HEK293 (cell line): ENCODE data around the gene C2CD5.

Experiments
- CTCF ChIA-PET: fragments of 350-600 bp; formaldehyde crosslinking; extraction: SDS; loops from one replicate; lab custom pipeline; 2021; ENCODE audit warnings: antibody characterized with exemption; lab: Yijun Ruan, JAX
- POLR2A ChIA-PET: fragments of 300-600 bp; formaldehyde crosslinking; extraction: SDS; loops from one replicate; lab custom pipeline; 2020; ENCODE audit warnings: antibody characterized with exemption, inconsistent platforms; lab: Yijun Ruan, JAX
- H3K27ac ChIP-seq: fragments of 200-500 bp; sonication (Bioruptor generic); 2 replicates; pipeline ENCODE4 v1.5.1; 2014; ENCODE audit warnings: low read depth, low read length, control low read depth, inconsistent platforms; ENCODE audit errors: extremely low read depth
- H3K36me3 ChIP-seq, 2 experiments: fragments of 200-500 bp in 1 of 2; sonication (Bioruptor generic) in 1 of 2; 1 replicate in 1 of 2; 2 replicates in 1 of 2; pipeline ENCODE4 v1.5.1; 2014 to 2017; ENCODE audit warnings: inconsistent platforms in 2 of 2, low read length in 2 of 2; ENCODE audit not compliant: control insufficient read depth in 2 of 2, insufficient read depth in 1 of 2
- H3K4me1 ChIP-seq: fragments of 200-500 bp; sonication (Bioruptor generic); 2 replicates; pipeline ENCODE4 v1.5.1; 2014; ENCODE audit warnings: mild to moderate bottlenecking, low read length, inconsistent platforms; ENCODE audit not compliant: control insufficient read depth, insufficient read depth
- H3K4me3 ChIP-seq: 2 replicates; pipeline ENCODE4 v1.5.1; 2011; ENCODE audit warnings: low read depth, mild to moderate bottlenecking, control low read depth, low read length, moderate library complexity
- H3K9me3 ChIP-seq: fragments of 200-500 bp; sonication (Bioruptor generic); 2 replicates; pipeline ENCODE4 v1.5.1; 2014; ENCODE audit warnings: low read depth, low read length, inconsistent platforms; ENCODE audit not compliant: control insufficient read depth, insufficient read depth
- BCL11A ChIP-seq: fragments of 450-650 bp; formaldehyde crosslinking; IDR thresholded peaks from 2 replicates; pipeline ENCODE4 v1.5.1; 2016; ENCODE audit warnings: low read depth, missing biosample characterization, missing genetic modification characterization
- HIC1 ChIP-seq: fragments of 450-650 bp; formaldehyde crosslinking; IDR thresholded peaks from 2 replicates; pipeline ENCODE4 v1.5.1; 2016; ENCODE audit warnings: missing biosample characterization, missing genetic modification characterization
- PATZ1 ChIP-seq: fragments of 450-650 bp; formaldehyde crosslinking; IDR thresholded peaks from 2 replicates; pipeline ENCODE4 v1.5.1; 2016; ENCODE audit warnings: missing biosample characterization, missing genetic modification characterization
- PRDM1 ChIP-seq: fragments of 450-650 bp; formaldehyde crosslinking; IDR thresholded peaks from 2 replicates; pipeline ENCODE4; 2016; ENCODE audit warnings: missing biosample characterization, missing genetic modification characterization
- SETDB1 ChIP-seq: IDR thresholded peaks from one replicate; pipeline ENCODE4 v1.6.1; 2017; ENCODE audit warnings: mild to moderate bottlenecking, low read length, moderate library complexity, mixed read lengths; ENCODE audit not compliant: insufficient read length
- ZFP41 ChIP-seq: fragments of 450-650 bp; formaldehyde crosslinking; IDR thresholded peaks from 2 replicates; pipeline ENCODE4 v1.5.1; 2016; ENCODE audit warnings: missing biosample characterization, missing genetic modification characterization, borderline replicate concordance
- ZNF138 ChIP-seq: fragments of 450-650 bp; formaldehyde crosslinking; IDR thresholded peaks from 2 replicates; pipeline ENCODE4 v1.5.1; 2016; ENCODE audit warnings: missing biosample characterization, missing genetic modification characterization, borderline replicate concordance
- ZNF146 ChIP-seq: fragments of 450-650 bp; formaldehyde crosslinking; IDR thresholded peaks from 2 replicates; pipeline ENCODE4 v1.5.1; 2016; ENCODE audit warnings: missing biosample characterization, missing genetic modification characterization
- ZNF335 ChIP-seq: fragments of 450-650 bp; formaldehyde crosslinking; conservative IDR thresholded peaks from 2 replicates; pipeline ENCODE4 v1.5.1; 2016; ENCODE audit warnings: missing biosample characterization, missing genetic modification characterization
- ZNF530 ChIP-seq: fragments of 450-650 bp; formaldehyde crosslinking; IDR thresholded peaks from 2 replicates; pipeline ENCODE4 v1.5.1; 2016; ENCODE audit warnings: low read depth, missing biosample characterization, missing genetic modification characterization
- ZNF600 ChIP-seq: fragments of 450-650 bp; formaldehyde crosslinking; IDR thresholded peaks from 2 replicates; pipeline ENCODE4 v1.5.1; 2016; ENCODE audit warnings: missing biosample characterization, missing genetic modification characterization
- ZNF624 ChIP-seq: fragments of 450-650 bp; formaldehyde crosslinking; IDR thresholded peaks from 2 replicates; pipeline ENCODE4 v1.5.1; 2017; ENCODE audit warnings: missing biosample characterization, missing genetic modification characterization
- ZSCAN16 ChIP-seq: fragments of 450-650 bp; formaldehyde crosslinking; IDR thresholded peaks from 2 replicates; pipeline ENCODE4 v1.5.1; 2016; ENCODE audit warnings: missing biosample characterization, missing genetic modification characterization
- ZSCAN23 ChIP-seq: fragments of 450-650 bp; formaldehyde crosslinking; IDR thresholded peaks from 2 replicates; pipeline ENCODE4 v1.5.1; 2016; ENCODE audit warnings: missing biosample characterization, missing genetic modification characterization
- TF ChIP-seq, protein P1 (sequence below): fragments of 450-650 bp; formaldehyde crosslinking; IDR thresholded peaks from 2 replicates; pipeline ENCODE4 v1.5.1; 2016; ENCODE audit warnings: missing biosample characterization, missing genetic modification characterization
- TF ChIP-seq, protein P2 (sequence below): fragments of 450-650 bp; formaldehyde crosslinking; IDR thresholded peaks from 2 replicates; pipeline ENCODE4 v1.5.1; 2017; ENCODE audit warnings: missing biosample characterization, mild to moderate bottlenecking, missing genetic modification characterization, moderate library complexity

The C2CD5 gene

DNA sequence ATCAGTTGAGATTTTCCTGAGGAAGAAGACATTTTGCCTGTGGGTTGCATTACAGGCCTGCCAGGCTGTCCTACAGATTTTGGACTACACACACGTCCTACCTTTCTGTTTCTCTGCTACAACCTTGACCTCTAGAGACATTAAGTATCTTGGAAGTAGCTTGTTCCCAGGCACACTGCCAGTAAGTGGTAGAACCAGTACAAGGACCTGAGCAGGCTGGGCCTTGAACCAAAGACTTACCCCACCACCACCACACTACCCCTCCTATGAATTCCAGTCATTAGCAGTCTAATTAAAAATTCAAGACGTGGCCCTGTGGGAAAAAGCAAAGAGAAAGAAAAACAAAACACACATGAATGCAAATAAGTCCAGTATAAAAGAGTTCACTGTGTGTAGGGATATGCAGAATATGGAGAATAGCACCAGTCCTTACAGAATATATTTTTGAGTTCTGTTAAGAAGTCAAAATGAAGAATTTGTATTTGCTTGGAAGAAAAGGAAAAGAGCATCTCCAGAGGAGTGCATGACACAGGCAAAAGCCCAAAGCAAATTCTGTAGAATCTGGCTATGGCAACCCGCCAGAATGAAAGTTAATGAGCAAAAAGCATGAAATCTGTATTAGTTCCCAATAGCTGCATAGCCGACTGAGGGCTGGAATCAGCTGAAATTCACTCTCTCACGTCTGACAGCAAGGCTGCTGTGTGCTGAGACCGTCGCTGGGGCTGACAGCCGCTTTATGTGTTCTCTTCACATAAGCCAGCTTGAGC, 135.5 kb downstream of the C2CD5 start:
- no peaks in the 10 kb centered on the region for H3K4me1 ChIP-seq
- H3K9me3 ChIP-seq: no peaks in the 10 kb centered on the region
- CTCF ChIA-PET: no interaction called here
- H3K27ac ChIP-seq: no peak overlapping the region
- POLR2A ChIA-PET: no interaction called here
- no peak overlapping the region for H3K4me3 ChIP-seq
- TF ChIP-seq ZNF530 (tag by site-specific recombination): no peak
- no peak for TF ChIP-seq ZSCAN23 (tag by site-specific recombination)
- TF ChIP-seq ZNF600 (tag by site-specific recombination): no peak
- TF ChIP-seq, protein P1, sequence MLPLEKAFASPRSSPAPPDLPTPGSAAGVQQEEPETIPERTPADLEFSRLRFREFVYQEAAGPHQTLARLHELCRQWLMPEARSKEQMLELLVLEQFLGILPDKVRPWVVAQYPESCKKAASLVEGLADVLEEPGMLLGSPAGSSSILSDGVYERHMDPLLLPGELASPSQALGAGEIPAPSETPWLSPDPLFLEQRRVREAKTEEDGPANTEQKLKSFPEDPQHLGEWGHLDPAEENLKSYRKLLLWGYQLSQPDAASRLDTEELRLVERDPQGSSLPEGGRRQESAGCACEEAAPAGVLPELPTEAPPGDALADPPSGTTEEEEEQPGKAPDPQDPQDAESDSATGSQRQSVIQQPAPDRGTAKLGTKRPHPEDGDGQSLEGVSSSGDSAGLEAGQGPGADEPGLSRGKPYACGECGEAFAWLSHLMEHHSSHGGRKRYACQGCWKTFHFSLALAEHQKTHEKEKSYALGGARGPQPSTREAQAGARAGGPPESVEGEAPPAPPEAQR (tag by site-specific recombination): no peak
- no peak for TF ChIP-seq ZNF624
- no peak for TF ChIP-seq ZFP41
- H3K36me3 ChIP-seq: no peaks in the 10 kb centered on the region

GRCh38 chr12:22407397-22407796, 136.9 kb downstream of the C2CD5 start:
- POLR2A ChIA-PET: no interaction called here
- CTCF ChIA-PET: no interaction called here
- Histone ChIP-seq H3K36me3 (no peaks in the 10 kb centered on the region), H3K9me3 (no peaks in the 10 kb centered on the region), H3K27ac (no peak overlapping the region), H3K4me1 (no peaks in the 10 kb centered on the region), H3K4me3 (no peak overlapping the region)
- TF ChIP-seq, protein P2, sequence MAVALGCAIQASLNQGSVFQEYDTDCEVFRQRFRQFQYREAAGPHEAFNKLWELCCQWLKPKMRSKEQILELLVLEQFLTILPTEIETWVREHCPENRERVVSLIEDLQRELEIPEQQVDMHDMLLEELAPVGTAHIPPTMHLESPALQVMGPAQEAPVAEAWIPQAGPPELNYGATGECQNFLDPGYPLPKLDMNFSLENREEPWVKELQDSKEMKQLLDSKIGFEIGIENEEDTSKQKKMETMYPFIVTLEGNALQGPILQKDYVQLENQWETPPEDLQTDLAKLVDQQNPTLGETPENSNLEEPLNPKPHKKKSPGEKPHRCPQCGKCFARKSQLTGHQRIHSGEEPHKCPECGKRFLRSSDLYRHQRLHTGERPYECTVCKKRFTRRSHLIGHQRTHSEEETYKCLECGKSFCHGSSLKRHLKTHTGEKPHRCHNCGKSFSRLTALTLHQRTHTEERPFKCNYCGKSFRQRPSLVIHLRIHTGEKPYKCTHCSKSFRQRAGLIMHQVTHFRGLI (tag by site-specific recombination): no peak
- TF ChIP-seq BCL11A (tag by site-specific recombination) (no peak), ZNF138 (no peak), PATZ1 (no peak), SETDB1 (no peak), HIC1 (tag by site-specific recombination) (no peak), ZNF146 (no peak), ZSCAN16 (tag by site-specific recombination) (no peak), ZNF335 (no peak), PRDM1 (tag by site-specific recombination) (no peak)
